Dermis lymphatic vessel endothelial cell (primary cell): ENCODE measurements around the gene PPIE. TPM values are rescaled to one million over a fixed set of nuclear protein-coding genes. Genes with fewer than 3 reads are reported as not detected.

Experiments used
- total RNA-seq: library from RNA; depleted of rRNA; stranded (reverse); fragments of >200 nt; gene quantifications from 2 replicates; pipeline ENCODE4 v1.2.1, GENCODE V29; 2014

The PPIE gene
- total RNA-seq: 42.7 and 49.2 TPM in 2 replicates

GRCh38 chr1:39738622-39739366, at the start of gene PPIE:
Gene PPIE (plus strand): TSS chr1:39738882. CDS start chr1:39738901, 19 bp downstream.

DNA sequence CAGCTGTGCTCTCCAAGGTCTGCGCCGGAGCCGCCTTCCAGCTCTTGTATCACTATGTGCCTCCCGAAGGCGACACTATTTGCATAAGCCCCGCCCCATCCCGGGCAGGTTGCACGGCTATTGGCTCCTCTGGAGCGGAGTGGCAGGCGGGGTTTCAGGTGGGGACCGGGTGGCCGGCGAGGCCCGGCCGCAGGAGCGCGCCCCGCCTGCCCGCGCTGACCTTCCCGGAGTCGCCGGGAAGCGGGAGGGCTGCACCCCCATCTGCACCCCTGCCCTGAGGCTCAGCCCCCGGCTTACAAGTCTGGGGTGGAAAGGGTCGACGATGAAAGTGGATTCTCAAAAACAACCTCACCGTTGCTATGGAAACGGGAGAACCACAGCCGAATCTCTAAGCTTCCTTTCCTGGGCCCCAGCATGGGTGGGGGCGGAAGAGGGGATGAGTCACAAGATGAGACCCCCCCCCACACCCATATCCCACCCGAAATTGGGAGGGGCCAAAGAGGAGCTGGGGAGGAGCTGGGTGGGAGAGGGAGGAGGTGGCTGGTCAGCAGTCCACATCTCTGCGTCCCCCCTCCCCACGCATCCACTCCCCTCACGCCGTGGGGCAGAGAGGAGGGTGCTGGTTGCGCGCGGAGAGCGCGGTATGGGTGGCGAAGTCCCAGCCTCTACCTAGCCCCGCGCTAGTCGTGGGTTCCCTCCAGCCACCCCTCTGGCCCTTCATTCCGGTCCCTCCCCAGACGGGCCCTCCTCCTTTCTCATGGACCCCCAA, 47.1 kb upstream of the PPIE start, which contains the start of gene HPCAL4:
Gene HPCAL4 (minus strand): TSS at position 51 of the 769 bp plus-strand sequence. CDS start 6,830 bp downstream, outside the sequence.

GRCh38 chr1:39771022-39771532, 32.4 kb downstream of the PPIE start, which contains the start of gene OXCT2:
Gene OXCT2 (minus strand): TSS chr1:39771348. CDS start chr1:39771255, 93 bp downstream.

DNA sequence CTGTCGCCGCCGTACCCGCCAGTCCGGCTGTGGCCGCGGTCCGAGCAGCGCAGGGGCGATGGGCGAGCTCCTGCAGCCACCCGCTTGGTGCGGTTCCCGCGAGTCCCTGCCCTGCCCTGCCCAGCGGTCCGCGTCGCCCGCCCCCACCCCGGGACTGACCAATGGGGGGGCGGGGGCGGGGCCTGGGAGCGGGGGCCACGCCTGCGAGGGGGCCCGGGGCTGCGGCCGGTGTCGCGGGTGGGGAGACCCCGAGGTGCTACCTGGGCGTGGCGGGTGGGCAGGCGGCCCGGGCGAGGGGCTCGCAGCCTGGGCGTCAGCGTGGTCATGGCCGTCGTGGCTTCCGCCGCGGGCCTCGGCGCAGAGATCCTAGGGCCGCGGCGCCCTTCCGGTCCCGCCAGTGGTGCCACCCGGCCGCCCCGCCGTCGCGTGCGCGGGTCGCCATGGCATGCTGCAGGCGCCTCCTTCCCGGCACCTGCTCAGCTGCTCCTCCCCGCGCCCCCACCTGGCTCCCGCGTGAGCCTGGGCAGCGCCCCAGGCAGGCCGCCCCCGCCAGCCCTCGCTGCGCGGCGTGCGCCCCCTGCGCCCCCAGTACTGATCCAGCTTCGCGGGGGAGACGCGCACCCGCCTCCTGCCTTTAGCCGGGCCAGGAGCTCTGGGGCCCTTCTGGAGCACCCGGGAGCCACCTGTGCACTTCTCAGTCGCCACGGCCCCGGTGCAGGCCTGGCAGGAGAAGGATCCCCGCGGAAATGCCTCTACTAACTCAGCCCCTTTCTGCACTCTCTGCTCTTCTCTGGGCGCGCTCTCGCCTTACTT, 50.3 kb downstream of the PPIE start, which contains the start of gene BMP8B:
Gene BMP8B (minus strand): TSS at position 108 of the 813 bp plus-strand sequence. CDS start 380 bp downstream, outside the sequence.

Other genes with a start within 250 kb of the PPIE start
- not detected in 2 replicates for gene BMP8A, start 247.2 kb upstream of the PPIE start, total RNA-seq
- 133 and 198 TPM in 2 replicates for gene PABPC4, start 162.1 kb upstream of the PPIE start, total RNA-seq
- gene HEYL, start 99.2 kb upstream of the PPIE start, total RNA-seq: 0.09 and 0.22 TPM in 2 replicates
- not detected in 2 replicates for gene NT5C1A, start 66.8 kb upstream of the PPIE start, total RNA-seq
- under 0.01 TPM in 1 of 2 replicates, not detected in the other for gene HPCAL4, start 47.4 kb upstream of the PPIE start, total RNA-seq
- 6.1 and 6.5 TPM in 2 replicates for gene OXCT2, start 32.5 kb downstream of the PPIE start, total RNA-seq
- under 0.01 and 0.22 TPM in 2 replicates for gene BMP8B, start 50.0 kb downstream of the PPIE start, total RNA-seq
- gene TRIT1, start 144.6 kb downstream of the PPIE start, total RNA-seq: 12.7 and 24.1 TPM in 2 replicates
- 0.22 and 0.26 TPM in 2 replicates for gene MYCL, start 163.0 kb downstream of the PPIE start, total RNA-seq
- gene MFSD2A, start 216.3 kb downstream of the PPIE start, total RNA-seq: 0.17 and 0.33 TPM in 2 replicates